Keratinocyte (primary cell): ENCODE results near the gene VRK1. TPM values are rescaled to one million over a fixed set of nuclear protein-coding genes. Genes with fewer than 3 reads are reported as not detected.

ENCODE experiments used
- DNase-seq: peaks from one replicate; pipeline ENCODE4 v3.0.0-alpha.2; 2011; ENCODE audit warnings: low read depth, missing footprints, low spot score
- FAIRE-seq: peaks from 2 replicates; lab custom pipeline; 2011; peaks lifted over from hg19 to GRCh38; lab: Jason Lieb, UNC
- H2AFZ ChIP-seq: 2 replicates; pipeline ENCODE4 v1.6.0; 2012; ENCODE audit warnings: low read length, control low read depth, inconsistent platforms; ENCODE audit not compliant: control insufficient read depth
- H3K27ac ChIP-seq: 2 replicates; pipeline ENCODE4 v1.5.1; 2011; ENCODE audit warnings: low read length; ENCODE audit not compliant: control insufficient read depth, insufficient read depth
- H3K27me3 ChIP-seq: 3 replicates; pipeline ENCODE4 v1.6.0; 2011; ENCODE audit warnings: low read length; ENCODE audit not compliant: control insufficient read depth, insufficient read depth; ENCODE audit errors: extremely low read depth
- H3K36me3 ChIP-seq, 2 experiments: 2 replicates in 1 of 2; 3 replicates in 1 of 2; pipeline ENCODE4 v1.5.1; 2011; ENCODE audit warnings: low read length in 2 of 2, mild to moderate bottlenecking in 1 of 2; ENCODE audit not compliant: control insufficient read depth in 2 of 2, insufficient read depth in 2 of 2; ENCODE audit errors: extremely low read depth in 1 of 2
- H3K4me1 ChIP-seq: 3 replicates; pipeline ENCODE4 v1.5.1; 2011; ENCODE audit warnings: low read length; ENCODE audit not compliant: control insufficient read depth, insufficient read depth; ENCODE audit errors: extremely low read depth
- H3K4me2 ChIP-seq: 3 replicates; pipeline ENCODE4 v1.6.0; 2011; ENCODE audit warnings: low read depth, low read length; ENCODE audit not compliant: control insufficient read depth, insufficient read depth; ENCODE audit errors: extremely low read depth
- H3K4me3 ChIP-seq, 3 experiments: fragments of 200-600 bp in 1 of 3; sonication (generic) in 1 of 3; 2 replicates in 2 of 3; 3 replicates in 1 of 3; pipeline ENCODE4 v1.5.1; 2011 to 2016; ENCODE audit warnings: low read length in 3 of 3, mild to moderate bottlenecking in 3 of 3, control low read depth in 2 of 3, inconsistent platforms in 1 of 3, low read depth in 1 of 3, mixed read lengths in 1 of 3, mixed run types in 1 of 3, moderate library complexity in 1 of 3; ENCODE audit not compliant: control insufficient read depth in 2 of 3, insufficient read depth in 2 of 3; ENCODE audit errors: extremely low read depth in 1 of 3
- H3K79me2 ChIP-seq: 2 replicates; pipeline ENCODE4 v1.6.0; 2012; ENCODE audit warnings: low read length; ENCODE audit not compliant: control insufficient read depth, insufficient read depth
- H3K9ac ChIP-seq: 3 replicates; pipeline ENCODE4 v1.6.0; 2011; ENCODE audit warnings: low read length; ENCODE audit not compliant: control insufficient read depth, insufficient read depth; ENCODE audit errors: extremely low read depth
- H3K9me1 ChIP-seq: 3 replicates; pipeline ENCODE4 v1.6.0; 2011; ENCODE audit warnings: low read length; ENCODE audit not compliant: control insufficient read depth, insufficient read depth; ENCODE audit errors: extremely low read depth
- H3K9me3 ChIP-seq: 2 replicates; pipeline ENCODE4 v1.5.1; 2012; ENCODE audit warnings: low read depth, low read length; ENCODE audit not compliant: control insufficient read depth
- H4K20me1 ChIP-seq: 3 replicates; pipeline ENCODE4 v1.6.0; 2011; ENCODE audit warnings: low read length; ENCODE audit not compliant: control insufficient read depth, insufficient read depth; ENCODE audit errors: extremely low read depth
- CTCF ChIP-seq, 3 experiments: IDR thresholded peaks in 1 of 3; conservative IDR thresholded peaks in 1 of 3; optimal IDR thresholded peaks in 1 of 3; 2 replicates in 2 of 3; 3 replicates in 1 of 3; pipeline versions ENCODE3 to v1.5.1; 2011; ENCODE audit warnings: low read length in 3 of 3, mild to moderate bottlenecking in 3 of 3, moderate library complexity in 2 of 3, control low read depth in 1 of 3, inconsistent platforms in 1 of 3; ENCODE audit not compliant: insufficient read depth in 2 of 3; ENCODE audit errors: extremely low read depth in 1 of 3
- EZH2 ChIP-seq: IDR thresholded peaks from one replicate; pipeline ENCODE4 v1.6.1; 2012; ENCODE audit warnings: inconsistent platforms, mild to moderate bottlenecking, low read length, moderate library complexity
- dilution Hi-C: fragments of 300-500 bp; cut with MboI; formaldehyde crosslinking; loops from one replicate; pipeline ENCODE4 v1.7.0; 2020; ENCODE audit warnings: low sequenced_read_pairs; ENCODE audit not compliant: extremely low pct_ligation_motif_present
- polyA plus RNA-seq, 5 experiments: library from polyadenylated mRNA; depleted of rRNA in 3 of 5; stranded (reverse) in 3 of 5; stranded (forward) in 1 of 5; unstranded in 1 of 5; fragments of >200 nt; gene quantifications; 1 replicate in 1 of 5; 2 replicates in 3 of 5; 3 replicates in 1 of 5; pipeline versions ENCODE4 v1.2.1 to v1.2.3, GENCODE V29; 2011 to 2012; ENCODE audit warnings: missing spikeins in 2 of 5, low read depth in 1 of 5, low replicate concordance in 1 of 5

Gene VRK1
- polyA plus RNA-seq, 1 donor (not counting 4 experiments of a cell fraction or from before 2014, with no cell fraction given) = 27.1 TPM

DNA sequence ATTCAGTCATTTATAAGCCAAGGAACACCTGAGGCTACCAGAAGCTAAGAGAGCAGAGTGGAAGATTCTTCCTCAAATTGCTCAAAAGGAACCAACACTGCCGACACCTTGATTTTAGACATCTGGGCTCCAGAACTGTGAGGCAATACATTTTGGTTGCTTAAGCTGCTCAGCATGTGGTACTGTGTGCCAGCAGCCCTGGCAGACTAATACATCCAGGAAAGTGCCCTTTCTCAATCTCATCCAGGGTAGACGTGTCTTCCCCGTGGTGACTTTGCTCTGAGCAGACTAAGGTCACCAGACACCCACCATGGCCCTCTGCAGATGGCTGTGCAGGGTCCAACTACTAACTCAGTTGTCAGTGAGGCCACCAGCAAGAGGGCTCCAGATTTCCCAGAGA, 122.8 kb downstream of the VRK1 start:
- H3K4me1 ChIP-seq = no peaks in the 10 kb centered on the region
- H3K27me3 ChIP-seq = no peaks in the 10 kb centered on the region
- H3K9me3 ChIP-seq = no peaks in the 10 kb centered on the region
- no peaks in the 10 kb centered on the region for H3K9me1 ChIP-seq
- no peak for TF ChIP-seq CTCF (optimal IDR thresholded peaks at IDR 0.05 in 1 of 3, IDR thresholded peaks at IDR 0.05 in 1 of 3, conservative IDR thresholded peaks at IDR 0.05 in 1 of 3; ENCODE audit: extremely low read depth in 1 of 3, insufficient read depth in 2 of 3, low read length in 3 of 3)
- no peak for TF ChIP-seq EZH2
- DNase-seq (no peak), FAIRE-seq (no peak)
- H3K36me3 ChIP-seq = no peaks in the 10 kb centered on the region
- H4K20me1 ChIP-seq = no peaks in the 10 kb centered on the region
- dilution Hi-C loops = no loop called here
- H3K4me2 ChIP-seq = no peak overlapping the region
- H3K4me3 ChIP-seq = no peak overlapping the region
- no peak overlapping the region for H3K9ac ChIP-seq
- H3K79me2 ChIP-seq = no peaks in the 10 kb centered on the region
- H2AFZ ChIP-seq = no peak overlapping the region
- H3K27ac ChIP-seq = no peak overlapping the region

DNA sequence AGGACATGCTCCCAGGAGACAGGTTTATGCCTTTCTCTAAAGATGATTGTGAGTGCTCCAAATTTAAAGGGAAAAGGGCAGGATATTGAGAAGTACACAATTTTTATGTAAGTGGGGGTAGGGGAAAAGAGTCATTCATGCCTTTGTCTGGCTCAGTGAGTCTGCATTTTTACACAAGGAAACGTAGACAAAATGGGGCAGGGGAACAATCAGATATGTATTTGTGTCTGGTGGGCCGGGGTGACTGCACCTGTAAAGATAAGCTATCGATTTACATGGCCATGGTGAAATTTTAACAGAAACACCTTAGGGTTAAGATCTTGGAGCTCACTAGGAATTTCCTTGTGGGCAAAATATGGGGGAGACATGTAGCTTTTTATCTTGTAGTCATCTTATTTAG, 123.6 kb downstream of the VRK1 start:
- DNase-seq (no peak), FAIRE-seq (no peak)
- Histone ChIP-seq H3K4me2 (no peak overlapping the region), H2AFZ (no peak overlapping the region), H3K9me3 (no peaks in the 10 kb centered on the region), H3K4me3 (no peak overlapping the region), H3K36me3 (no peaks in the 10 kb centered on the region), H4K20me1 (no peaks in the 10 kb centered on the region), H3K9me1 (no peaks in the 10 kb centered on the region), H3K9ac (no peak overlapping the region), H3K4me1 (no peaks in the 10 kb centered on the region), H3K27ac (no peak overlapping the region), H3K27me3 (no peaks in the 10 kb centered on the region), H3K79me2 (no peaks in the 10 kb centered on the region)
- dilution Hi-C loops = no loop called here
- no peak for TF ChIP-seq CTCF (optimal IDR thresholded peaks at IDR 0.05 in 1 of 3, IDR thresholded peaks at IDR 0.05 in 1 of 3, conservative IDR thresholded peaks at IDR 0.05 in 1 of 3; ENCODE audit: extremely low read depth in 1 of 3, insufficient read depth in 2 of 3, low read length in 3 of 3)
- no peak for TF ChIP-seq EZH2
